NCI-H82 treated with DMSO at 0.1 percent for 48 hours (cell line): ENCODE results near the gene ZNF423.

ENCODE experiments used
- DNase-seq: peaks from one replicate; lab custom pipeline; 2025; ENCODE audit not compliant: unreplicated experiment; lab: John Stamatoyannopoulos, UW

The ZNF423 gene

DNA sequence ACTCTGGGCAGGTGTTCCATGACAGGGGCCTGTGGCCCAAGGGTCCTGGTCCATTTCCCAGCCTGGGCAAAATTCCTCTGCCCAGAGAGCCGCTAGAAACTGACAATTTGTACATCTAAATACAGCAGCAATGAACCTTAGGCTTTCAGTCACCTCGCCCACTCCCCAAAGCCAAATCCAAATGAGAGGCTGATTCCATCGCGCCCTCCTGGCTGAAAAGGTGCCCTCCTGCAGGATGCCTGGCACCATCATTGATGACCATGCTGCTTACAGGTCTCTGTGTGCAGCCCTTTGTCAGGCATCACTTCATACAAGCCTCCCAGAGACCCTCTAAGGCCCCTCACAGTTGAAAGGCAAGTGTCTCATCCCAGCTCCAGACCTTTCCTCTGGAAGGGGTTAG, 367.6 kb downstream of the ZNF423 start:
- no peak for DNase-seq

DNA sequence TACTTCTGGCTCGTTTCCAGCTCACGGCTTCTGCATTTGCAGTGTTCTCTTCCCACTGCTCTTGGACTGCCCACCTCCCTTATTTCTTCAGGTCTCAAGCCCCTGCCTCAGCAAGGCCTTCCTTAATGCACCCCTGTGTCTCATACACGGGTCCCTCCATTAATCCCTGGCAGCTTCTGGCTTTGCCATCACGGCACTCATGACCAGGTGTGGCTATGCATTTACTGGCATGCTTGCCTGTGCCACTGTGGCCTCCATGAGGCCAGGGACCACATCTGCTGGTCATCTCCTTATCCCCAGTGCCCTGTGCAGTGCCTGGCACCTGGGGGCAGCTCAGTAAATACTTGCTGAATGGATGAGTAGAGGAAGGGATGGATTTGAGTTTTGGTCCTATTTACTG, 368.2 kb downstream of the ZNF423 start:
- no peak for DNase-seq

DNA sequence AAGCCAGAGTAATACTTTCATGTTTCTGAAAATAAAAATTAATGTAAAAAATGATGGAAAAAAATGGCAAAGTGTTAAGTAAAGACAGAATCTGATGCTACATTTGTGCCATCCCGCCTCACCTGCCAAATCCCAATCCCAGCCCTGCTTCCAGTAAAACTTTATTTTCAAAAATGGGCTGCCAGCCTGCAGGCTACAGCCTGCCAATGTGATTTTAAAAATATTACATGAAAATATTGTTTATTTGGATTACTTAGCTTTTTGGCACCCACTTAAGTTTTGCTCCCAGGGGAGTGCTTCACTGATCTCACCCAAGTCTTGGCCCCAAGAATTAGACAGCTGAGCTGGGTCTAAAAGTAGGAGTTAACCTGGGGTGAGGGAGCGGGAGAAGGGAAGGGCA, 369.5 kb downstream of the ZNF423 start:
- no peak for DNase-seq

DNA sequence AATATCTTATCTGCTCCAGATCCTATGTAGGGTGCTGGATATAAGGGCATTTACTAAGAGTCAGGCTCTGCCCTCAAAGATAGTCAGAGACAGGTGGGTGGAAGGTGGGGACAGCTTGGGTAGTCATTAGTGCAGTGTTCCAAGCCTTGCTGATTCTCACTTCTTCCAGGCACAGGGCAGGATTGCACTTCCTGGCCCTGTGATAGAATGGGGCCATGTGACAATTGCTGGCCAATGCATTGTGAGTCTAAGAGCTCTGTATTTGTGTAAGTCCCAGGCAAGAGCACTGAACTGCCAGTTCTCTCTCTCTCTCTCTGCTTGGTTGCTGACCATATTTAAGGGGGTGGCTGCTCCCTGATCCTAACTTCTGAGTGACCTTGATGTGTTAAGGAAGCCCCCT, 370.2 kb downstream of the ZNF423 start:
- DNase-seq: no peak

DNA sequence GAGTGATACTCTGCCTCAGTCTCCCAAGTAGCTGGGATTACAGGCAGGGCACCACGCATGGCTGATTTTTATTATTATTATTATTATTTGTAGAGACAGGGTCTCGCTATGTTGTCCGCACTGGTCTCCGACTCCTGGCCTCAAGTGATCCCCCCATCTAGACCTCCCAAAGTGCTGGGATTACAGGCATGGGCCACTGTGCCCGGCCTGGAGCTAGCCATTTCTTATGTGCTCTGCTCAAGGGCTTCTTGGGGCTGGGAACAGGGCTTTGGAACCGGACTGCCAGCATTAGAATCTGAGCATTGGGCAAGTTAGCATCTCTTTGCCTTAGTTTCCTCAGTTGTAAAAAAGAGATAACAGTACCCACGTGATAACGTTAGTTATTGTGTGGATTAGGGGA, 371.0 kb downstream of the ZNF423 start:
- DNase-seq: no peak

DNA sequence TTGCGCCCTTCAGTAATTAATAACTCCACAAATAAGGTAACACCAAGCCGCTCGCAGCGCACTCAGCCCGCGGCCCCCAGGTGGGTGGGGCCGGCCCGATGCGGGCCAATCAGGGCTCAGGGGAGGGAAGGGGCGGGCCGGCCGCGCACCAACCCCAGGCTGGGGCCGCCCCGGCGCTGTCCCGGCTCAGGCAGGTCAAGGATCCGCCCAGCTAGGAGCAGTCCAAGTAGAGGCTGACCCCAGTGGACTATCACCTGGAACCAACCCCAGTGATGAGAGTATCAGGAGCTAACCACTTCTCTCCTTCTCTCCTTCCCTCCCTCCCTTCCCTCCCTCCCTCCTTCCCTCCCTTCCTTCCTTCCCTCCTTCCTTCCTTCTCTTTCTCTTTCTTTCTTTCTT, 371.5 kb downstream of the ZNF423 start:
- peak; percentile 34 for DNase-seq

DNA sequence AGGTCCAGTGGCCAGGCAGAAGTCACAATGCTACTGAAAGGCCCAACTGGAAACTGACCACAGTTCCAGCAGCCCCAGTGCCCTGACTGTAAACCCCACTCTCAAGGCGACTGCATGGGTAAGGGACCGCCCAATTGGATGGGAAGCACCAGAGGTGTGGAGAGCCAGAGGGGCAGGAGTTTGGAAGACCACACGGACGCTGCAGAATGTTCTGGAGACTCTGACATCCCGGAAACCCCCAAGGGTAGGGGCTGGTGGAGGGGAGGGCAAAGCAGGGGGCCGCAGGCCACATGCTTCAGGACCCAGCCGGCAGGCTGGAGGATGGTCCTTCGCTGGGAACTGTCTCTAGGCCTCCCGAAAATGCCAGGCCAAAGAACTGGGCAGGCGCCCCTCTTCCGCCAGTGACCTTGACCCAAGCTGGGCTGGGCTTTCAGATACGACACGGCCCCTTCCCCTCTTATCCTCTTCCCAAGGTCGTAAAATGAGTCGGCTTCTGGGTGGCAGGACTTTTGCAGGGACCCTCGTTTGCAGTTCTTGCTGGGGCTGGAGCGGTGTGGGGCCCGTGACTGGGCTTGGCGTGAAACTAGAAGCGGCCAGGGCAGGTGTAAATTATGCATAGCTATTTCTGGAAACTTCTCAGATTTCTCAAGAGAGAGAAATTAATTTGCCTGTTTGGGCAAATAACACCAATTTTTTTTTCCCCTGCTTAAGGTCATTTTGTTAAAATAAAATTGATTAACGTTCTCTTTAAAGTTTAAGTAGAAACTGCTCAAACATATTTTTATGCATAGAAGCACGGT, 372.1 kb downstream of the ZNF423 start:
- DNase-seq: no peak

DNA sequence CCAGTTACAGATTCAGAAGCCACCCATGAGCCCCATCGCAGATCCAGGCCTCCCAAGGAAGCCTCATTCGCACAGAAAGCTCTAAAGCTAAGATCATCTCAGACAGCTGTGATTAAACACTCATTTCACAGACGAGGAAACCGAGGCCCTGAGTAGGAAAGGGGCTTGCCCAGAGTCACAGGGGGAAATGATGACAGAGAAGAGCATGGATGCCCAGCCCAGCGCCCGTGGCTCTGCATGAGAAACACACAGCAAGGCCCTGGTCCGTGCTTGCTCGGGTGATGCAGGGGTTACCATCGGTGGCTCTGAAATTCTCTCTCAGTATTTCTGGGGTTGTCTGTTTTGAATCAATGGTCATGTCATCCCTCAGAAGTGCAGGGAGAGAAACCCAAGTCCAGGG, 372.7 kb downstream of the ZNF423 start:
- DNase-seq: no peak

DNA sequence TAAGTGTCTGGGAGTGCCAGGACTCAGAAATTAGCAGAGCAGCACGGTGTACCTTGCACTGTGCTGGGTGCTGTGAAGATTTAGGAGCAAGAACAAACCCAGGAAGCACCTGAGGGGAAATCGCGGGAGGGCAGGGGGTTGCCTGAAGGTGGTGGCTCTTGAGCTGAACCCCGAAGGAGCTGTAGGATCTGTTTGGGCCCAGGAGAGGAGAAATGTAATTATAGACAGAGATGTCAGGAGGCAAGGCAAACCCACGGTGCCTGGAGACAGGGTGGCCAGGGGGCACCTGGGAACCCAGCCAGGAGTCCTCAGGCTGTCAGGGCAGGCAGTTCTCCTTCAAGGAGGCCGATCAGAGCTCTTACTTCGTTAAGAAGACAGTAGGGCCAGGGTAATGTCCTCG, 373.2 kb downstream of the ZNF423 start:
- no peak for DNase-seq

DNA sequence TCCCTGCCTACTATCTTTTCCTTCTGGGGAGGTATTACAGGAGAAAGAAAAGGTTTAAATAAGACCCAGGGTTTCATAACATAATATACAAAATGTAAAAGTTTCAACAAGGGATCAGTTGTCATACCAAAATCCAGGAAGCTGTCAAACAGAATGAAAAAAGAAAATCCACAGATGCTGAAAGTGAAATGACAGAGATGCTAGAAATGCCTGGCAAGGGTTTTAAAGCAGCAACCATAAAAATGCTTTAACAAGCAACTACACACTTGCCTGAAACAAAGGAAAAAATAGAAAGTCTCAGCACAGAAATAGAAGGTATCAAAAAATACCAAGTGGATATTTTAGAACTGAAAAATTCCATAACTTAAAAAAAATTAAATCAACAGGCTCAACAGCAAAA, 377.3 kb downstream of the ZNF423 start:
- no peak for DNase-seq

DNA sequence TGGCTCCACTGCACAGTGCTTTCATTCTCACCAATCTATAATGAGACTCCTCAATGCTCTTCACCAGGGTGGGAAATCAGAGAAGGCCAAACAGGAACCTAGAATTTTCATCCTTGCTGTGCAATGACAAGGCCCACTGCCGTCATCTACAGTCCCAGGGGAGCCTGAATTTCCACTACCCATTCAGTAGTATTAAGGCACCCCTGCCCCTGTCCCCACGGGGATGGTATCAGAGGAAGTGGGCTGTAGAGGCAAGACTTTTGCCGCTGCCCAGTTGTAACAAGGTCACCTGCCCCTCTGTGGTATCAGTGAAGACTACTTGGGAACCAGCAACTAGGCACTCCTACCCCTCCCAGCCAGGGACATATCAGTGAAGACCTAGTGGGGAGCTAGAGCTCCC, 377.8 kb downstream of the ZNF423 start:
- DNase-seq: no peak

DNA sequence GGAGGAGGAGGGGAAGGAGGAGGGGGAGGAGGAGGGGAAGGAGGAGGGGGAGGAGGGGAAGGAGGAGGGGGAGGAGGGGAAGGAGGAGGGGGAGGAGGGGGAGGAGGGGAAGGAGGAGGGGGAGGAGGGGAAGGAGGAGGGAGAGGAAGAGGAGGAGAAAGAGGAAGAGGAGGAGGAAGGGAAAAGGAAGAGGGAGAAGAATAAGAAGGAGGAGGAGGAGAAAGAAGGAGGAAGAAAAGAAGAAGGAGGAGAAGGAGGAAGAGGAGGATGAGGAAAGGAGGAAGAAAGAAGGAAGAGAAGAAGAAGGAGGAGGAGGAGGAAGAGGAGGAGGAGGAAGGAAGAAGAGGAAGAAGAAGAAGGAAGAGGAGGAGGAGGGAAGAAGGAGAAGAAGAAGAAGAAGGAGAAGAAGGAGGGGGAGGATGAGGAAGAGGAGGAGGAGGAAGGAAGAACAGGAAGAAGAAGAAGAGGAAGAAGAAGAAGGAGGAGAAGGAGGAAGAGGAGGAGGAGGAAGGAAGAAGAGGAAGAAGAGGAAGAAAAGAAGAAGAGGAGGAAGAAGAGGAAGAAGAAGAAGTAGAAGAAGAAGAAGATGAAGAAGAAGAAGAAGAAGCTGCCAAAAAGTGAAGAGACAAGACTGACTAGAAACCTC, 378.5 kb downstream of the ZNF423 start:
- DNase-seq: no peak

DNA sequence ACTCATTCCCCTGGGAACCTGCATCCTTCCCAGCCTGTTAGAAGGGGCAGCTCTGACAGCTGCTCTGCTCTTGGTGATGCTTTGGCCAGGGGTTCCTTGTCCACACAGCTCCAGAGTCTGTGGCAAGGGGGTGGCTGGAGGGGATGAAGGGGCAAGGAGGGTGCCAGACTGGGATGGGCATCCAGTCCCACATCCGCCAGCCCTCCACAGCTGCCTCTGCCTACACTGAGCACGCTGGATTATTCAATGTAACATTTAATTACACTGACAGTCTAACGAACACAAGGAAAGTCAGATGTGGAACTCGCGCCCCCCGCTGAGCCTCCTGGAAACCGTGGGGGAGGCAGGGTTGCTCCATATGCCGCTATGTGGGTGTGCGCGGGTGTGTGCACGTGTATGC, 381.2 kb downstream of the ZNF423 start:
- no peak for DNase-seq

DNA sequence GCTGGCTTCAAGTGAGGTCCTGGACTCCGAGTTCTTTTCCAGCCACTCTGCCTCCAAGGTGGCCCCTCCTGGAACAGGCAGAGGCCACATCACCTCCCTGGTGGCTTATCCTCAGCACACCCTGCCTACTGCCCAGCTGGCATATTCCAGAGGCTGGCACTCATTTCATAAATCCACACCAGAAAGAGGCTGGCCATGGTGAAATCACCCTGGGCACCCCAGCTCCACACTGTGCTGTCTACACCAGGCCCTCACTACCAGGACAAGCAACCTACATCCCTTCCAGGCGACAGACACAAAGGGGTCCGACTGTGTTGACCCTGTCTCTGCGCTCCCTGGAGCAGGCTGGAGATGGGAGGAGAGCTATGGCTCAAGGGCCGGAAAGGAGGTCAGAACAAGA, 382.1 kb downstream of the ZNF423 start:
- DNase-seq: no peak

DNA sequence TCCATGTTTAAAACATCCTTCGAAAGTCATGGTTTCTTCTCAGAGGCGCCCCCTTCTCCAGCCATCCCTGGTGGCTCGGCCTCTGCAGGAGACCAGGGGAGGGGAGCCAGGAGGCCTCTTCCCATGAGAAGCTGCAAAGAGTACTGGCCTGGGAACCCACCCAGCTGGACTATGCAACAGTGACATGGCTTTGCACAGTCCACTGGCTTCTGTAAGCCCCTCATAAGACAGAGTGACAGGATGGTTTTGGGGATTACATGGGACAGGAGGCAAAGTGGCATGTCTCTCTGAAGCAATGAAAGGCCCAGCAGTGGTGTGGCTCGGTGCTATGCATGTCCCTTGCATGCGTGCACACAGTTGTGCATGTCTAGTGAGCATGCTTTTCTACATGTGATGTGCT, 382.8 kb downstream of the ZNF423 start:
- DNase-seq: no peak

DNA sequence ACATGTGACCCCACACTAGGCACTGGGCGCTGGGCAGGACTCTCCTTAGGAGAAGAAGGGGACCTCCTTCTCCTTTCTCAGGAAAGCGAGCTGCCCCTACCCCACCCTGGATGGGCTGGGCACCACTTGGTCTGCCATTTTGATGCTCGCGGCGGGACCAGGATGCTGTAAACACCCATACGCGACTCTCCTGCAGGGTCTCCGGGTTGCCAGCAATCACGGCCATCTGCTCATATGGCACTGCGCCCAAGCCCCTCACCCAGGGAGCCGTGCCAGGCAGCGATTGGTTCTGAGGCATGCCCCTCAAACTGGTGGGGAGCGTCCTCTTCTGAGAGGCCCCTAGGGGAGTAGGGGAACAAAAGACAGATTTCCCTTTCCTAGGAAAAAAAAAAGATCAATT, 383.3 kb downstream of the ZNF423 start:
- no peak for DNase-seq

DNA sequence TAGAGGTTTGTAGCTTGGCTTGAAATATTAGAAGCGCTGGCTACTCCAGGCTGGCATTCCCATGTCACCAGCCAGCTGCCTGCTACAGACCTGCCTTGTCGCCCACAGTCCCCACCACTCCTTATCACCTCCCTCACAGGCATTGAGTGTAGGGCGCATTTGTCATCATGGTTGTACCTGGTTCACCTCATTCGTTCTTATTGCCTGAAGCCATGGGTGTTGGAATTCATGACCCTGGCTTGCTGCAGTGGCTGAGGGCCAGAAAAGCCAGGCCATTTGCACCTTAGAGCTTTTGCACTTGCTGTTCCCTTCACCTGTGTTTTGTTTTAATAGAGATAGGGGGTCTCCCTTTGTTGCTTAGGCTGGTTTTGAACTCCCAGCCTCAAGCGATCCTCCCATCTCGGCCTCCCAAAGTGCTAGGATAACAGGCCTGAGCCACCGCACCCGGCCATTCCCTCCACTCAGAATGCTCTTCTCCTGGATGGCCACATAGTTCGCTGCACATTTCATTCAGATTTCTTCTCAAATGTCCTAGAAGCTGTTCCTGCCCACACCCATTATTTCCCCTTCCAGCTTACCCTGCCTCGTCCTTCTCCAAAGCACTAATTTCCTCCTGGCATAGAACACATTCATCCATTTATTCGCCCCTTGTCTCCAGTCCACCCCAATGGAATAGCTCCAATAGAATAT, 384.7 kb downstream of the ZNF423 start:
- DNase-seq: no peak

DNA sequence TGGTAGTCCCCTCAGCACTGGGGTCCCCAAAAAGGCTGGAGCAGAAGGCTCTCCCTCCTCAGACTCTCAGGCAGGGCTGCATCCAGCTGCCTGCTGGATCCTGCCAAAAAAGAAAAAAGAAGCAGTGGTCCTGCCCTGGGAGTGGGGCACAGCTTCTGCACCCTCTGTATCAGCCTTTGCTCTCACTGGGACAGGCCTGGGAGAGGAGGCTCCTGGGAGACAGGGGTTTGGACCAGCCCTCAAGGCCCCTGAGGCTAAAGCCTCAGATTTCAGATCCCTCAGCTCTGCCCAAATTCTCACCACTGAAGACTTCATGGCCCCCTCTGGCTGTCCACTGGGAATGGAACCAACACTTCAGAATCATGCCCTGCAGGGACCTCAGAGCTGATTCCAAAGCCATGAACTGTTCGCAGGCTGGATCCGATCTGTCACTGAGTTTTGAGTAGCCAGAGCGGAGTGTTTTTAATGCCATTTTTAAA, 385.4 kb downstream of the ZNF423 start:
- no peak for DNase-seq

DNA sequence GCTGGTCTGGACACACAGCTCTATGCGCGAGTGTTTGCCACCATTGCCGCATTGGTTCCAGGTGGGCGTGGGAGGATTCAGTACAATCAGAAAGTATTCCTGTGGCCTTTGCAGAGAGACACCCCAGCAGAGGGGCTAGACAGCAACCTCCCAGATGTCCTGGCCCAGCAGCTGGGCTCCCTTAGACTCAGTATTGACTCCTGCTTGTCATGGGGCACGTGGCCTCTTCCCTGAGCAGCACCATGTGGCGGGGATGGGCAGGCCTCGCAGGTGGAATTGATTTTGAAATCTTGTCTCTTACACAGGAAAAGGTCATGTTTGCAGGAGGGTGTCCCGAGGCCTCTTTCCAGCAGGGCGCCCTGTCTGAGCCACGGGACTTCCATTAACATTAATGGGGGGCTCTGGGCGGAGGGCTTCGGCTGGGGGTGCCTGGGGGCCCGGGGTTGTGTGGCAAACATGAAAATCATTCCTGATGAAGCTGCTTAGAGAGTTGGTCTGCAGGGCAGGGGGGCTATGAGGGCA, 385.9 kb downstream of the ZNF423 start:
- DNase-seq: no peak

DNA sequence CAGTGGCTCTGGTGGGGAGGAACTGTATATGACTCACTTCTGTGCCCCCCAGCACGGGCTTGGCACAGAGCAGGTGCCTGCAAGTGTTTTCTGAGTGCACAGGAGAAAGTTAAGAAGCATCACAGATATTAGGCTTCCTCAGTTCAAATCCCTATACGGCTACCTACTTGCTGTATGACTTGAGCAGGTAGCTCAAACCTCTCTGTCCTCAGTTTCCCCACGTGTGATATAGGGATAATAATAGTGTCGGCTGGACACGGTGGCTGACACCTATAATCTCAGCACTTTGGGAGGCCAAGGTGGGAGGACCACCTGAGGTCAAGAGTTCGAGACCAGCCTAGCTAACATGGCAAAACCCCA, 386.6 kb downstream of the ZNF423 start:
- DNase-seq: no peak

DNA sequence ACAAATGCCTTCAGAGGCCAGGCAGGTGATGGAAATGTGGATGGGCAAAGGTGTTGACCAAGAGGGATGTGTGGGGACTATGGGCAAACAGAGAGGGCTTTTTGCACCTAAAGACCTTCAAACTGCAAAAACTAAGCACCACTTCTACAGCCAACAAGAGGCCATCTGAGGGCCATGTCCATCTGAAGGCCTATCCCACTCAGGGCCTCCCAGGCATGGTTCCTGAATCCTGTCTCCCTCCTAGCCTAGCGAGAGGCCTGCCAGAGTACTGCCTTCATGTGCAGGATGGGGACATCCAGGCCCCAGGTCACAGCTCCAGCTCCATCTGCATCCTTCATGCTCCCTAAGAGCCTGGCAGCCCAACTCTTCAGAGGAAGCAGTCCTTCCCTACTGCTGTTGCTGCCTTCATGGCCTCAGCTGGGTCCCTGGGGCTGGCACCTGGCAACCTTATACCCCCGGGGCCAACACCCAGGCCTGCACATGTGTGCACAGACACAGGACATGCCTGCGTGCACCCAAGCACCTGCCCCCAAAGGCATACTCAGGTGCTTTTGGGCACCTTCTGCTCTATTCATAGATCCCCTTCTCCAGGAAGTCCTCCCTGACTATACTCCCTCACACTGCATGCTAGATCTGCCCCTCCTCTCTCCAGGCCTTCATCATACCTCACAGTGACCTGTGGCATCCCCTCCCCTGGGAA, 387.2 kb downstream of the ZNF423 start:
- DNase-seq: no peak
